Measurements from ENCODE around the gene GABRR1. TPM values are rescaled to one million over a fixed set of nuclear protein-coding genes. Genes with fewer than 3 reads are reported as not detected.
A peak's percentile ranks its signal among the peaks of the same experiment; 100 is the strongest.

The GABRR1 gene
- total RNA-seq, 3 donors from 2014 or later, result not detected

DNA sequence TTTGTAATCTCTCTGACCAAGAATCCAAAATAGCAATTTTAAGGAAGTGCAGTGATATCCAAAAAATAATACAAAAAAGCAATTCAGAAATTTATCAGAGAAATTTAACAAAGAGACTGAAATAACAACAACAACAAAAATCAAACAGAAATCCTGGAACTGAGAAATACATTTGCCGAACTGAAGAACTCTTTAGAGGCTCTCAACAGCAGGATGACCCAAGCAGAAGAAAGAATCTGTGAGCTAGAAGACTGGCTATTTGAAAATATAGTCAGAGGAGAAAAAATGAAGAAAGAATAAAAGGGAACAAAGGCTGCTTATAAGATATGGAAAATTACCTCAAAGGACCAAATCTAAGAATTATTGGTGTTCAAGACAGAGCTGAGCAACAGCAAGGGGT is 22.6 kb downstream of the GABRR1 start:
- ATAC-seq, result no peak
- Histone ChIP-seq H3K4me1 (ENCODE audit: low read depth) (no peaks in the 10 kb centered on the region), H3K9me3 (peaks cover 9% of the 10 kb centered on the region), H3K4me3 (no peak overlapping the region), H3K36me3 (ENCODE audit: low read depth) (no peaks in the 10 kb centered on the region)
- TF ChIP-seq, protein P1, sequence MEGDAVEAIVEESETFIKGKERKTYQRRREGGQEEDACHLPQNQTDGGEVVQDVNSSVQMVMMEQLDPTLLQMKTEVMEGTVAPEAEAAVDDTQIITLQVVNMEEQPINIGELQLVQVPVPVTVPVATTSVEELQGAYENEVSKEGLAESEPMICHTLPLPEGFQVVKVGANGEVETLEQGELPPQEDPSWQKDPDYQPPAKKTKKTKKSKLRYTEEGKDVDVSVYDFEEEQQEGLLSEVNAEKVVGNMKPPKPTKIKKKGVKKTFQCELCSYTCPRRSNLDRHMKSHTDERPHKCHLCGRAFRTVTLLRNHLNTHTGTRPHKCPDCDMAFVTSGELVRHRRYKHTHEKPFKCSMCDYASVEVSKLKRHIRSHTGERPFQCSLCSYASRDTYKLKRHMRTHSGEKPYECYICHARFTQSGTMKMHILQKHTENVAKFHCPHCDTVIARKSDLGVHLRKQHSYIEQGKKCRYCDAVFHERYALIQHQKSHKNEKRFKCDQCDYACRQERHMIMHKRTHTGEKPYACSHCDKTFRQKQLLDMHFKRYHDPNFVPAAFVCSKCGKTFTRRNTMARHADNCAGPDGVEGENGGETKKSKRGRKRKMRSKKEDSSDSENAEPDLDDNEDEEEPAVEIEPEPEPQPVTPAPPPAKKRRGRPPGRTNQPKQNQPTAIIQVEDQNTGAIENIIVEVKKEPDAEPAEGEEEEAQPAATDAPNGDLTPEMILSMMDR (IDR thresholded peaks at IDR 0.05), result no peak
- DNase-seq, result no peak
- intact Hi-C loops (cut with DNase I, micrococcal nuclease), result no loop called here

DNA sequence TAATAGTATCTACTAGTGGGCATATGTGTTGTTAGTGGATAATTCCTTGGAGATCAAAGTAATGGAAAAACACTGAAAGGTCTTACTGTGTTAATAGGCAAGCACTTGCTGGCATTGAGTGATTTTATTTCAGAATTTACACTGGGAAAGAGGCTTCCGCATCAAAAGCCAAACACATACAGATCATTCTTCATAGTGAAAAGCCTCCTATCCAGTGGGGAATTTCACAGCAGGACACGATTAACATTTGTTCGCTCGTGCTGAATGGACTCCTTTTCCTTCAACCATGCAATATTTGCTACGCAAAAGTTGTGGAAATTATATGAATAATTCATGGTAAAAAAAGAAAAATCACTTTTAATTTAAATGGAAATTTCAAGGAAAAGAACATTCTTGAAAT is 26.4 kb downstream of the GABRR1 start:
- TF ChIP-seq, protein P1 (IDR thresholded peaks at IDR 0.05), result no peak
- intact Hi-C loops (cut with DNase I, micrococcal nuclease), result no loop called here
- DNase-seq (no peak), ATAC-seq (no peak)
- H3K36me3 ChIP-seq (ENCODE audit: low read depth), result no peaks in the 10 kb centered on the region
- H3K4me1 ChIP-seq (ENCODE audit: low read depth), result no peaks in the 10 kb centered on the region
- H3K4me3 ChIP-seq, result no peak overlapping the region
- H3K9me3 ChIP-seq, result peaks cover 9% of the 10 kb centered on the region

DNA sequence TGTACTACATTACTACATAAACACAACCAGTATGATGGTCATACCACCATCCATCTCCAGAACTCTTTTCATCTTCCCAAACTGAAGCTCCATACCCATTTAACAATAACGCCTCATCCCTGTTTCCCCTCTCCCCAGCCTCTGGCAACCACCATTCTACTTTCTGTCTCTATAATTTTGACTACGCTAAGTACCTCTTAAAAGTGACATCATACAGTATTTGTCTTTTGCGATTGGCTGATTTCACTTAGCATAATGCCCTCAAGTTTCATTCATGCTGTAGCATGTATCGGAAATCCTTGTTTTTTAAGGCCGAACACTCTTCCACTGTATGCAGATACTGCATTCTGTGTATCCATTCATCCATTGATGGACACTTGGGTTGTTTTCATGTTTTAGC is 29.7 kb downstream of the GABRR1 start:
- intact Hi-C loops (cut with DNase I, micrococcal nuclease), result no loop called here
- TF ChIP-seq, protein P1 (IDR thresholded peaks at IDR 0.05), result no peak
- no peak for DNase-seq
- no peaks in the 10 kb centered on the region for H3K4me1 ChIP-seq (ENCODE audit: low read depth)
- no peak overlapping the region for H3K4me3 ChIP-seq
- H3K9me3 ChIP-seq, result no peaks in the 10 kb centered on the region
- H3K36me3 ChIP-seq (ENCODE audit: low read depth), result no peaks in the 10 kb centered on the region
- ATAC-seq, result no peak

DNA sequence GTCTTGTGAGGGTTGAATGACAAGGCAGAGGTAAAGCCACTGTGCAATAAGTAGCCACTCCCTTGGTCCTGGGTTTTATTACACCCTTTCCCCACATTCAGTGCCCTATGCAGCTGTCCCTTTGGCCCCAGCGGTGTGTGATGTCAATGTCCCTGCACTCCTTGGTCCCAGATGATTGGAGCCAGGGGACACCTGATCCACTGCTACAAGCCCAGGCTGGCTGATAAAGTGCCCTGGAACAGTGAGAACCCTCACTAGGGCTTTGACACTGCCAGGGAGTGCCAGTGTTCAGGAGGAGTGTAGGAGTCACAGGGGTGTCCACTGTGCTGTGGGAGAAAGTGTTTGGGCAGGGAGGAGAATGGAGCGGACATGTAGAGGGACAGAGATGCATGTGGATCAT is 30.4 kb downstream of the GABRR1 start:
- Histone ChIP-seq H3K4me3 (no peak overlapping the region), H3K9me3 (no peaks in the 10 kb centered on the region), H3K36me3 (ENCODE audit: low read depth) (no peaks in the 10 kb centered on the region), H3K4me1 (ENCODE audit: low read depth) (no peaks in the 10 kb centered on the region)
- intact Hi-C loops (cut with DNase I, micrococcal nuclease), result no loop called here
- ATAC-seq (peak; percentile 31), DNase-seq (no peak)
- TF ChIP-seq, protein P1 (IDR thresholded peaks at IDR 0.05), result no peak

DNA sequence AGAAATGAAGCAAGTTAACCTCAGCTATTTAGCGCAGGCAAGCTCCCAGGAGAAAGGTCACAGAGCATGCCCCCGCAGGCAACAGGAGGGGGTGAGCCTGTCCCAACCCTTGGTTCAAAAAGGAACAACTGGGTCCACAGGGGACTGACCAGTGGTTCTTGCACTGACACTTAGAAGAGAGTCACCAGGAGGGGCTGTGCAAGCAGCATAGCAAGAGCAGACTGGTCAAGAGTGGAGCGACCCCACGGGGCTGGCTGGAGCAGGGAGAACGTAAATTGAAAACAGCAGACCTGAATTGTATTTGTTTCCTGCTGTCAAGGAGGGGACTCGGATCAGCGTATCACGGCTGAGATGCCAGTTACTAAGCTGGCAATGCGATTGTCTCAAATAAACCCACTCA is 32.8 kb downstream of the GABRR1 start:
- no peaks in the 10 kb centered on the region for H3K9me3 ChIP-seq
- TF ChIP-seq, protein P1 (IDR thresholded peaks at IDR 0.05), result no peak
- no peak for ATAC-seq
- no peaks in the 10 kb centered on the region for H3K4me1 ChIP-seq (ENCODE audit: low read depth)
- no peaks in the 10 kb centered on the region for H3K36me3 ChIP-seq (ENCODE audit: low read depth)
- intact Hi-C loops (cut with DNase I, micrococcal nuclease), result no loop called here
- no peak for DNase-seq
- no peak overlapping the region for H3K4me3 ChIP-seq

DNA sequence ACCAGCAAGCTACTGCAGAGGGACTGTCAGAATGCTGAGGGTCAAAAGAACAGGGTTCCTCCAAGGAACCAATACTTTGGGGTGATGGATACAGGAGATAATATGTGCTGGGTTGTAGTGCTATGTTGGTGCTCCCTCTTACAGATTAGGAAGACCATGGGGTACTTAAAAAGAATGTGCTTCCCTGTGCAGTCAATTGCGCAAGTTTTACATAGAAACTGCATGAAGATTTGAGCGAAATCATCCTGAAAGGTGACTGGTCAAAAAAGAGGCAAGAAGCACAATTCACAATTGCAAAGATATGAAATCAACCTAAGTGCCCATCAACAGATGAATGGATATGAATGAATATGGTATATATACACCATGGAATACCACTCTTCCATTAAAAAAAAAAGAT is 33.9 kb downstream of the GABRR1 start:
- no peaks in the 10 kb centered on the region for H3K9me3 ChIP-seq
- H3K36me3 ChIP-seq (ENCODE audit: low read depth), result no peaks in the 10 kb centered on the region
- H3K4me1 ChIP-seq (ENCODE audit: low read depth), result no peaks in the 10 kb centered on the region
- TF ChIP-seq, protein P1 (IDR thresholded peaks at IDR 0.05), result no peak
- ATAC-seq, result no peak
- no peak overlapping the region for H3K4me3 ChIP-seq
- no peak for DNase-seq
- intact Hi-C loops (cut with DNase I, micrococcal nuclease), result no loop called here

All from mucosa of descending colon (tissue), 3 donors.